GM10847 (cell line): ENCODE measurements around the gene KPNB1.

Source experiments
- POLR2A ChIP-seq: IDR thresholded peaks from 2 replicates; pipeline ENCODE4 v1.6.1; 2011; ENCODE audit not compliant: insufficient read length; ENCODE audit errors: extremely low read depth

KPNB1 gene

GRCh38 chr17:47698749-47699535 is 49.2 kb downstream of the KPNB1 start:
- no peak for TF ChIP-seq POLR2A

- no peak for TF ChIP-seq POLR2A
Measured at GRCh38 chr17:47699536-47699840, 49.8 kb downstream of the KPNB1 start.

- no peak for TF ChIP-seq POLR2A
Measured at GRCh38 chr17:47700471-47701449, 51.0 kb downstream of the KPNB1 start.

GRCh38 chr17:47701608-47702007 is 51.9 kb downstream of the KPNB1 start:
- no peak for TF ChIP-seq POLR2A

GRCh38 chr17:47702391-47702995 is 52.8 kb downstream of the KPNB1 start:
- TF ChIP-seq POLR2A = no peak

GRCh38 chr17:47703191-47703591 is 53.5 kb downstream of the KPNB1 start:
- TF ChIP-seq POLR2A = no peak

- TF ChIP-seq POLR2A = no peak
Measured at GRCh38 chr17:47703671-47704070, 54.0 kb downstream of the KPNB1 start.

- no peak for TF ChIP-seq POLR2A
Measured at GRCh38 chr17:47704116-47704515, 54.4 kb downstream of the KPNB1 start.

- TF ChIP-seq POLR2A = no peak
Measured at GRCh38 chr17:47704736-47705135, 55.0 kb downstream of the KPNB1 start.

GRCh38 chr17:47705536-47706530 is 56.1 kb downstream of the KPNB1 start:
- TF ChIP-seq POLR2A = no peak

GRCh38 chr17:47707056-47707804 is 57.5 kb downstream of the KPNB1 start:
- no peak for TF ChIP-seq POLR2A

GRCh38 chr17:47707884-47708283 is 58.2 kb downstream of the KPNB1 start:
- no peak for TF ChIP-seq POLR2A

GRCh38 chr17:47708312-47708863 is 58.7 kb downstream of the KPNB1 start:
- TF ChIP-seq POLR2A = no peak
